Measurements from ENCODE around the gene HS6ST3. TPM values are rescaled to one million over a fixed set of nuclear protein-coding genes. Genes with fewer than 3 reads are reported as not detected.

The HS6ST3 gene
- total and polyA plus RNA-seq, 12 donors: 2.1 to 27.1 (median 6.2) TPM

GRCh38 chr13:96783511-96783910, 693.6 kb downstream of the HS6ST3 start:
- Histone ChIP-seq H3K4me1 (replicated peaks in 1 of 2) (no peaks in the 10 kb centered on the region), H3K27ac (no peak overlapping the region), H3K9me3 (replicated peaks in 1 of 3) (no peaks in the 10 kb centered on the region), H3K27me3 (no peaks in the 10 kb centered on the region), H3K4me3 (no peak overlapping the region), H3K36me3 (replicated peaks in 1 of 2) (no peaks in the 10 kb centered on the region)
- intact Hi-C loops (cut with DNase I): no loop called here
- no peak for TF ChIP-seq POLR2A (IDR thresholded peaks at IDR 0.05)
- no peak for TF ChIP-seq CTCF (IDR thresholded peaks at IDR 0.05)
- no peak for DNase-seq
- 59 to 79% (median 69%) methylated on average over 3 of the region's 3 CpGs for WGBS, 4 donors

- no peaks in the 10 kb centered on the region for H3K36me3 ChIP-seq (replicated peaks in 1 of 2)
- WGBS, 4 donors: 91 to 94% (median 94%) methylated on average over 3 of the region's 3 CpGs
- intact Hi-C loops (cut with DNase I): no loop called here
These were observed 696.1 kb downstream of the HS6ST3 start for GRCh38 chr13:96785986-96786385.

GRCh38 chr13:96792188-96792587, 702.3 kb downstream of the HS6ST3 start:
- no peaks in the 10 kb centered on the region for H3K36me3 ChIP-seq (replicated peaks in 1 of 2)
- H3K27ac ChIP-seq: peak overlapping the region in 3 of 5 donors; percentile 27 to 66 (median 58)
- peaks cover 0 to 9% of the 10 kb centered on the region in 2 donors for H3K4me1 ChIP-seq (replicated peaks in 1 of 2)
- no peak for DNase-seq
- TF ChIP-seq POLR2A (IDR thresholded peaks at IDR 0.05): no peak
- no peaks in the 10 kb centered on the region for H3K27me3 ChIP-seq
- intact Hi-C loops (cut with DNase I): no loop called here
- no peaks in the 10 kb centered on the region for H3K9me3 ChIP-seq (replicated peaks in 1 of 3)
- WGBS, 4 donors: 75 to 78% (median 76%) methylated on average over 3 of the region's 3 CpGs
- no peak overlapping the region for H3K4me3 ChIP-seq

More at GRCh38 chr13:96785986-96786385, 696.1 kb downstream of the HS6ST3 start:
- DNase-seq: no peak
- Histone ChIP-seq H3K4me3 (no peak overlapping the region), H3K27me3 (no peaks in the 10 kb centered on the region), H3K4me1 (replicated peaks in 1 of 2) (no peaks in the 10 kb centered on the region), H3K27ac (no peak overlapping the region), H3K9me3 (replicated peaks in 1 of 3) (no peaks in the 10 kb centered on the region)
- no peak for TF ChIP-seq POLR2A (IDR thresholded peaks at IDR 0.05)

DNA sequence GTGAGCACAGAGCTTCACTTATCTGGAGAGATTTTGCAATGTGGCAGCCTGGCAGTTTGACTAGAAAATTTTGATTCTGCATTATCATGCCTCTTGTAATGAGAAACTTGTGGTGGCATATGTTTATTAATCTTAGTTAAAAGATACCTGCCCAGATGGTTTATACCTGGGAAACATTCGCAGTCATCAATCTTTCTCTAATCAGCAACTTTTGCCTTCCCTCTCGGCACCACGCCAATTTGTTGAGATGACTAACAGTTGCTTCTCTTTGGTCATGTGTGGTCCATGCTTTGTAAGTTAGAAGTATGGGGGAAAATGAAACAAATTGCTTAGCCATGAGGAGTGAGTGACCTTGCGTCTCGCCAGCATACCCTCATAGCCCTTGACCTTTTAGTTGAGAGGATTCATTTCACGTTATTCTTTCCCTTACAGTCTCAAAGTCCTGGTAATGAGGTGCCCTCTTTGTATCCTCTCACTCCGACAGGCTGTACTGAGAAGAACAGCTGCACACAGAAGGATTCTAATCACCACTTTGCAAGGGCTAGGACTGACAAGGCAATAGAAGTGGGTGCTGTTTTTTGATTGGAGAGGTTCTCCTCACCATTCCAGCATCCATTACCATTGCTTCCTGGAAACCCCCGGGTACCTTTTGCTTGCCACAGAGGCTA, 703.0 kb downstream of the HS6ST3 start:
- H3K4me3 ChIP-seq: no peak overlapping the region

DNA sequence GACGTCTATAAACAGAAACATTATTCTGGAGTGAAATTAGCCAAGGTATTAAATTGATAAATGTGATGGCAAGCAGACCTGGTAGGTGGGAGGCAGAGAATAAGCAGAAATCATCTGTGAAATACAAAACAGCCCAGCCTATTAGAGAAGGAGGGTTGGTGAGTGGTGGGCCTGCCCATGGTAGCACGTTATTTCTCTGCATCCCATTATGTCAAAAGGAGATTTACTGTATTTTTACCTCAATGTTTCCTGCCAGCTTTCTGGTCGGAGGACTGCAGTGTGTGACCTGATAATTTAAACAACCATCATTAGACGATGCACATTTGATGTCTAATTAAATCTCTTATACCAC, 703.5 kb downstream of the HS6ST3 start:
- Histone ChIP-seq H3K9me3 (replicated peaks in 1 of 3) (no peaks in the 10 kb centered on the region), H3K36me3 (replicated peaks in 1 of 2) (no peaks in the 10 kb centered on the region), H3K4me3 (no peak overlapping the region), H3K27me3 (no peaks in the 10 kb centered on the region), H3K4me1 (replicated peaks in 1 of 2) (peaks cover 0 to 9% of the 10 kb centered on the region in 2 donors), H3K27ac (peak overlapping the region in 3 of 5 donors; percentile 27 to 66 (median 58))
- intact Hi-C loops (cut with DNase I): no loop called here
- no peak for DNase-seq
- WGBS, 4 donors: 57 to 64% (median 59%) methylated on average over 4 of the region's 4 CpGs
- TF ChIP-seq POLR2A (IDR thresholded peaks at IDR 0.05): no peak
- no peak for TF ChIP-seq CTCF (IDR thresholded peaks at IDR 0.05)

More for the DNA sequence above, 703.0 kb downstream of the HS6ST3 start:
- 32 to 56% (median 40%) methylated on average over 8 of the region's 8 CpGs for WGBS, 4 donors
- intact Hi-C loops (cut with DNase I): no loop called here
- DNase-seq: peak; percentile 59 to 83 (median 73)
- H3K27ac ChIP-seq: peak overlapping the region in 3 of 5 donors; percentile 27 to 66 (median 58)
- H3K36me3 ChIP-seq (replicated peaks in 1 of 2): no peaks in the 10 kb centered on the region
- TF ChIP-seq CTCF (IDR thresholded peaks at IDR 0.05) (no peak), POLR2A (IDR thresholded peaks at IDR 0.05) (no peak)
- H3K9me3 ChIP-seq (replicated peaks in 1 of 3): no peaks in the 10 kb centered on the region
- no peaks in the 10 kb centered on the region for H3K27me3 ChIP-seq
- H3K4me1 ChIP-seq (replicated peaks in 1 of 2): peaks cover 0 to 9% of the 10 kb centered on the region in 2 donors

Measured in adrenal gland (tissue), 12 donors.